MM.1S (cell line): ENCODE data around the gene C3orf62.

Experiments
- DNase-seq: peaks from one replicate; pipeline ENCODE4 v3.0.0-alpha.2; 2015
- H2AFZ ChIP-seq: fragments of 300-600 bp; sonication (generic); 2 replicates; pipeline ENCODE4 v1.6.0; 2016; ENCODE audit warnings: antibody characterized with exemption, low read length
- H3F3A ChIP-seq: fragments of 300-600 bp; sonication (generic); 2 replicates; pipeline ENCODE4 v1.6.1; 2016; ENCODE audit warnings: mild to moderate bottlenecking, antibody characterized with exemption, low read length, moderate library complexity, mixed read lengths; ENCODE audit not compliant: insufficient read depth
- H3K27ac ChIP-seq: fragments of 300-600 bp; sonication (generic); 2 replicates; pipeline ENCODE4 v1.5.1; 2016; ENCODE audit warnings: mild to moderate bottlenecking, low read length
- H3K27me3 ChIP-seq: fragments of 300-600 bp; sonication (generic); replicated peaks from 2 replicates; pipeline ENCODE4 v1.6.0; 2016; ENCODE audit warnings: low read length; ENCODE audit not compliant: insufficient read depth
- H3K36me3 ChIP-seq: fragments of 300-600 bp; sonication (generic); replicated peaks from 2 replicates; pipeline ENCODE4 v1.6.1; 2016; ENCODE audit warnings: mild to moderate bottlenecking, low read length, mixed read lengths; ENCODE audit not compliant: insufficient read depth
- H3K4me1 ChIP-seq: fragments of 300-600 bp; sonication (generic); 2 replicates; pipeline ENCODE4 v1.6.1; 2016; ENCODE audit warnings: low read length, mixed read lengths
- H3K4me2 ChIP-seq: fragments of 300-600 bp; sonication (generic); 2 replicates; pipeline ENCODE4 v1.6.0; 2016; ENCODE audit warnings: low read depth, low read length
- H3K4me3 ChIP-seq: fragments of 300-600 bp; sonication (generic); 2 replicates; pipeline ENCODE4 v1.5.1; 2016; ENCODE audit warnings: low read length, mixed read lengths
- H3K79me2 ChIP-seq: fragments of 300-600 bp; sonication (generic); 2 replicates; pipeline ENCODE4 v1.6.1; 2016; ENCODE audit warnings: mixed run types, low read length, mixed read lengths
- H3K9ac ChIP-seq: fragments of 300-600 bp; sonication (generic); 2 replicates; pipeline ENCODE4 v1.6.1; 2016; ENCODE audit warnings: low read length, mixed read lengths
- H3K9me2 ChIP-seq: fragments of 300-600 bp; sonication (generic); replicated peaks from 2 replicates; pipeline ENCODE4 v1.6.1; 2016; ENCODE audit warnings: mild to moderate bottlenecking, low read length, mixed read lengths; ENCODE audit not compliant: insufficient read depth
- H3K9me3 ChIP-seq: fragments of 300-600 bp; sonication (generic); replicated peaks from 2 replicates; pipeline ENCODE4 v1.6.1; 2016; ENCODE audit warnings: mild to moderate bottlenecking, low read length, mixed read lengths; ENCODE audit not compliant: insufficient read depth
- H4K20me1 ChIP-seq: fragments of 300-600 bp; sonication (generic); 2 replicates; pipeline ENCODE4 v1.6.1; 2016; ENCODE audit warnings: mild to moderate bottlenecking, low read length, moderate library complexity, mixed read lengths; ENCODE audit not compliant: insufficient read depth
- CTCF ChIP-seq: fragments of 300-600 bp; sonication (generic); IDR thresholded peaks from 2 replicates; pipeline ENCODE4 v1.5.1; 2016; ENCODE audit warnings: antibody characterized with exemption, low read length, mixed read lengths
- EZH2 ChIP-seq: fragments of 300-600 bp; sonication (generic); optimal IDR thresholded peaks from 2 replicates; pipeline ENCODE3; 2017; ENCODE audit warnings: low read depth, mild to moderate bottlenecking, antibody characterized with exemption, low read length, mixed read lengths
- EZH2phosphoT487 ChIP-seq: fragments of 300-600 bp; sonication (generic); IDR thresholded peaks from 2 replicates; pipeline ENCODE4 v1.6.1; 2018; ENCODE audit warnings: antibody characterized with exemption, low read length

The C3orf62 gene

DNA sequence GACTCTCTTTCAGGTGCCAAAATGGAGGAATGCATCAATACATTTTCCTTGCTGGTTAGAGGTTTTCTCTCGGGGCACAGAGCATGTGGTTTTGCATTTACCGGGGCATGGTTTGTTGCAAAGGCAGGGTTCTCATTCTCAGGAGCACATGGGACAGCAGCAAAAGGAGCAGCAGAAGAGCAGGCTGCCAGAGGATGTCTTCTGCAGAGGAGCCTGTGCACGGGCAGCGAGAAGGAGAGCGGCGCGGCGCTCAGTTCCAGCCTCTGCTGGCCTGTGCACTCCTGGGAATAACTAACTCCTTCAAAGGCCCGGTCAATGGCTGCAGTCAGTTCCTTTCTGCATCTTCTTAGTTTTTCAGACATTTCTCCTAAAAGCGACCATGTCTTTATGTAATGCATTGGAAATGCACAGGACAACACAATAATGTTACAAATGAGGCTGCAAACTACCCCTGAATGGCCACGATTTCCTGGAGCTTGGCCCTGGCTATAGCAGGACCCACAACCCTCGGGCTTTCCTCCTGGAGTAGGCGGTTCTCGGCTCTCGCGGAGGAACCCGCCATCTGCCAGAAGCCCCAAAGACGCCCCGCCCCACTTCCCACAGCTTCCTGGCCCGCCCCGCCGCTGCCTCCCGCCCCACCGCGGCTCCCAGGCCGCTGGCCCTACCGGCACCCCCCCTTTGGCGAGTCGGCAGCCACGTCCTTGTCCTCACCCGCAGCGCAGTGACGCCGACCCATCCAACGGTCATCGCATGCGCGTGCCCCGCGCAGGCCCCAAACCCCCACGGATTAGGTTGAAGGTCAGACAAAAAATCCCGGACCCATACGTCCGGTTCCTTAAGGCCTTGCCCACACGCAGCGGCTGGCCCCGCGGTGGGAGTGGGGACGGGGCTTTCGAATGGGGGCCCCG is at the start of gene C3orf62:
Gene C3orf62 (minus strand): TSS at position 758 of the 908 bp plus-strand sequence. CDS start 360 bp downstream, at position 398.
- peak; percentile 74 for DNase-seq
- Histone ChIP-seq H3K27ac (peak within 1 kb of the TSS; percentile 24; the same call in 1 of the 2 replicates), H4K20me1 (no peaks in the 10 kb centered on the region), H3K9me2 (no peaks in the 10 kb centered on the region), H3K9me3 (no peaks in the 10 kb centered on the region), H3K36me3 (no peaks in the 10 kb centered on the region), H3K4me3 (peak within 1 kb of the TSS; percentile 68), H3K4me1 (peaks cover 11% of the 10 kb centered on the region), H3K9ac (peak within 1 kb of the TSS; percentile 70; the same call in 1 of the 2 replicates), H3F3A (peaks cover 10% of the 10 kb centered on the region; the same call in 1 of the 2 replicates), H3K4me2 (peak within 1 kb of the TSS; percentile 96), H2AFZ (peak within 1 kb of the TSS; percentile 94), H3K79me2 (no peaks in the 10 kb centered on the region), H3K27me3 (no peaks in the 10 kb centered on the region)
- TF ChIP-seq CTCF (no peak), EZH2phosphoT487 (no peak), EZH2 (no peak)

DNA sequence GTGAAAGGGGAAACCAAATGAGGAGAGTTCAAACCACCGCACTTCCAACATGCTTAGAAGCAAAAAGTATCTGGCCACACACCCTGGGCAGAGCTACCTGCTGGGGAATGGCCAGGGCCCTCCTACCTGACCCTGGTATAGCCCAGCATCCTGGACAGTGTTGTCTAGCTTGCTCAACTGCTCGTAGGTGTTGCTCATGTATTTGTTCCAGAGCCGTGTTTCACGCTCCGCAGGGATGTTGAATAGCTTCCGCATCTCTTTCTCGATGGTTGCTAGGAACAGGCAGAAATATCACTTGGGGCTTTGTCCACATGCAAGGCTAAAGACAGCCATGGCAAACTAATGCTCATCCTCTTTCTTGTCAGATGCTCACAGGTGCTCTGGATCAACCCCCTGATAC is 47.7 kb upstream of the C3orf62 start:
- H3K79me2 ChIP-seq, result peaks cover 7% of the 10 kb centered on the region; the same call in 1 of the 2 replicates
- H3K4me2 ChIP-seq, result no peak overlapping the region
- TF ChIP-seq EZH2phosphoT487 (no peak), CTCF (no peak), EZH2 (no peak)
- no peak overlapping the region for H3K27ac ChIP-seq
- no peaks in the 10 kb centered on the region for H3K9me2 ChIP-seq
- H3K9me3 ChIP-seq, result no peaks in the 10 kb centered on the region
- no peak overlapping the region for H3K9ac ChIP-seq
- DNase-seq, result no peak
- peaks cover 4% of the 10 kb centered on the region; the same call in 1 of the 2 replicates for H3K36me3 ChIP-seq
- no peaks in the 10 kb centered on the region for H3F3A ChIP-seq
- no peak overlapping the region for H2AFZ ChIP-seq
- H3K27me3 ChIP-seq, result no peaks in the 10 kb centered on the region
- no peaks in the 10 kb centered on the region for H4K20me1 ChIP-seq
- H3K4me3 ChIP-seq, result no peak overlapping the region
- H3K4me1 ChIP-seq, result no peaks in the 10 kb centered on the region

DNA sequence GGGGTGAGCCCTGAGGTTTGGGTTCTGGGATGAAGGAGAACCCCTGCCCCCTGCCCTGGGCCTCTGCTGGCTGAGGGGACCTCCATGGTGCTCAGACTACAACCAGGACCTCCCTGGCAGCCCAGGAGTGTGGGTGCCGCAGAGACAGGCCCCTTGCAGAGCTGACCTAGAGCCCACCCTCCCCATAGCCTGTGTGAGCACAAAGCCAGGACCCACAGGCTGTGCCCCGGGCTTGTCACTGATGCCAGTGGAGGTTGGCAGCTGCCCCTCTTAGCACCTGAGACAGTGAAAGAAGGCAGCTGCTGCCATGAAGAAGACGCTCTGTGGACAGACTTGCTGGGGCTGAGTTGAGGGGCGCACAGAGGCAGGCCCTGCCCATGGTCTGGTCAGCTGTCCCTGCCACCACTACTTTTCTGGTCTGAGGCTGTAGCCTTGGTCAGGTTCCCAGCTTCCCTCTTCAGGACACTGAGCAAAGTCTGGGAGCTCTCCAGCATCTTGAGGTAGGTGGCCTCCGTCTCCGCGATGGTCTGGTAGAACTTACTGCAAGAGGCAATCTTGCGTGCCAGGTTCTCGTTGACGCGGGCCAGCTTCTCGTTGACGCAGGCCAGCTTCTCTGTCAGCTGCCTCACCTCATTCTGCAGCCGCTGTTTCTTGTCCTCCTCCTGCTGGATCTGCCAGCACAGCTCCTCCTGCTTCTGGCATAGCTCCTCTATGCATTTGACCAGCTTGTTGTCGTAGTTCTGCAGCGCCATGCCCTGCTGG is 39.8 kb upstream of the C3orf62 start:
- TF ChIP-seq CTCF, result no peak
- TF ChIP-seq EZH2, result no peak
- no peaks in the 10 kb centered on the region for H3K9me2 ChIP-seq
- no peaks in the 10 kb centered on the region; the same call in 1 of the 2 replicates for H3K36me3 ChIP-seq

More for the DNA sequence above, 39.8 kb upstream of the C3orf62 start:
- Histone ChIP-seq H3K27ac (no peak overlapping the region), H3K9ac (no peak overlapping the region), H4K20me1 (no peaks in the 10 kb centered on the region), H3K79me2 (0 out of 2 replicates have a peak, but pooled peaks cover under 1% of the 10 kb centered on the region), H3K4me3 (no peak overlapping the region), H3F3A (no peaks in the 10 kb centered on the region), H2AFZ (no peak overlapping the region), H3K4me1 (peaks cover 10% of the 10 kb centered on the region), H3K4me2 (no peak overlapping the region), H3K27me3 (no peaks in the 10 kb centered on the region), H3K9me3 (no peaks in the 10 kb centered on the region)
- DNase-seq, result no peak
